8988T (cell line): ENCODE results near the gene RSU1.

Experiments used
- DNase-seq: peaks from one replicate; pipeline ENCODE4 v3.0.0; 2011

The RSU1 gene

GRCh38 chr10:16656895-16657294 lies 160.3 kb downstream of the RSU1 start:
- DNase-seq, result no peak

GRCh38 chr10:16653224-16653623 lies 164.0 kb downstream of the RSU1 start:
- DNase-seq, result no peak

- no peak for DNase-seq
Observed at GRCh38 chr10:16652154-16652553, 165.1 kb downstream of the RSU1 start.

- no peak for DNase-seq
Observed at GRCh38 chr10:16649757-16650156, 167.5 kb downstream of the RSU1 start.

- no peak for DNase-seq
Observed at GRCh38 chr10:16648366-16648765, 168.9 kb downstream of the RSU1 start.

GRCh38 chr10:16646181-16647059 lies 170.8 kb downstream of the RSU1 start:
- no peak for DNase-seq

GRCh38 chr10:16644146-16644545 lies 173.1 kb downstream of the RSU1 start:
- DNase-seq, result no peak

- DNase-seq, result no peak
Observed at GRCh38 chr10:16643502-16643901, 173.7 kb downstream of the RSU1 start.

- no peak for DNase-seq
Observed at GRCh38 chr10:16640153-16640552, 177.1 kb downstream of the RSU1 start.

GRCh38 chr10:16639471-16639870 lies 177.8 kb downstream of the RSU1 start:
- no peak for DNase-seq

- DNase-seq, result no peak
Observed at GRCh38 chr10:16632996-16633395, 184.2 kb downstream of the RSU1 start.

- no peak for DNase-seq
Observed at GRCh38 chr10:16626697-16627096, 190.5 kb downstream of the RSU1 start.

GRCh38 chr10:16612981-16613355 lies 204.3 kb downstream of the RSU1 start:
- no peak for DNase-seq

- no peak for DNase-seq
Observed at GRCh38 chr10:16612115-16612980, 204.9 kb downstream of the RSU1 start.

GRCh38 chr10:16611037-16611436 lies 206.2 kb downstream of the RSU1 start:
- DNase-seq, result no peak

GRCh38 chr10:16609211-16609610 lies 208.0 kb downstream of the RSU1 start:
- DNase-seq, result no peak

- no peak for DNase-seq
Observed at GRCh38 chr10:16606923-16607322, 210.3 kb downstream of the RSU1 start.

GRCh38 chr10:16606421-16606820 lies 210.8 kb downstream of the RSU1 start:
- DNase-seq, result no peak

GRCh38 chr10:16603308-16603707 lies 213.9 kb downstream of the RSU1 start:
- no peak for DNase-seq

GRCh38 chr10:16602104-16602775 lies 215.0 kb downstream of the RSU1 start:
- no peak for DNase-seq

GRCh38 chr10:16599662-16600061 lies 217.6 kb downstream of the RSU1 start:
- no peak for DNase-seq

GRCh38 chr10:16597656-16598055 lies 219.6 kb downstream of the RSU1 start:
- DNase-seq, result no peak

- no peak for DNase-seq
Observed at GRCh38 chr10:16592378-16592777, 224.8 kb downstream of the RSU1 start.
